ENCODE measurements around the gene GPAM. TPM values are rescaled to one million over a fixed set of nuclear protein-coding genes. Genes with fewer than 3 reads are reported as not detected.

The GPAM gene
- total RNA-seq, 1 donor from 2014 or later = 15.4 TPM

GRCh38 chr10:112224933-112225529 lies 41.5 kb upstream of the GPAM start:
- Histone ChIP-seq H3K9me3 (ENCODE audit: insufficient read depth, low read depth, low read length) (peaks cover 8% of the 10 kb centered on the region), H3K4me1 (ENCODE audit: insufficient read depth, low read length) (no peaks in the 10 kb centered on the region), H4K20me1 (ENCODE audit: insufficient read depth, low read length) (no peaks in the 10 kb centered on the region), H3K27me3 (ENCODE audit: insufficient read depth, low read length) (no peaks in the 10 kb centered on the region), H3K4me3 (ENCODE audit: insufficient read depth, low read depth, low read length) (no peak overlapping the region), H3K27ac (ENCODE audit: low read depth, low read length) (no peak overlapping the region), H3K4me2 (ENCODE audit: low read length) (no peak overlapping the region), H3K79me2 (ENCODE audit: insufficient read depth, low read length) (no peaks in the 10 kb centered on the region), H2AFZ (ENCODE audit: low read depth, low read length) (no peak overlapping the region), H3K9ac (ENCODE audit: low read length) (no peak overlapping the region), H3K36me3 (ENCODE audit: insufficient read depth, low read length) (no peaks in the 10 kb centered on the region)
- DNase-seq (ENCODE audit: low read depth) (no peak), FAIRE-seq (no peak)
- peaks cover 6% of the 10 kb centered on the region for H3K36me3 Mint-ChIP-seq (ENCODE audit: low read depth, unreplicated experiment)
- no peaks in the 10 kb centered on the region for H3K27me3 Mint-ChIP-seq (ENCODE audit: low read depth, unreplicated experiment)
- H3K27ac Mint-ChIP-seq (ENCODE audit: unreplicated experiment) = no peak overlapping the region
- TF ChIP-seq, protein P1, sequence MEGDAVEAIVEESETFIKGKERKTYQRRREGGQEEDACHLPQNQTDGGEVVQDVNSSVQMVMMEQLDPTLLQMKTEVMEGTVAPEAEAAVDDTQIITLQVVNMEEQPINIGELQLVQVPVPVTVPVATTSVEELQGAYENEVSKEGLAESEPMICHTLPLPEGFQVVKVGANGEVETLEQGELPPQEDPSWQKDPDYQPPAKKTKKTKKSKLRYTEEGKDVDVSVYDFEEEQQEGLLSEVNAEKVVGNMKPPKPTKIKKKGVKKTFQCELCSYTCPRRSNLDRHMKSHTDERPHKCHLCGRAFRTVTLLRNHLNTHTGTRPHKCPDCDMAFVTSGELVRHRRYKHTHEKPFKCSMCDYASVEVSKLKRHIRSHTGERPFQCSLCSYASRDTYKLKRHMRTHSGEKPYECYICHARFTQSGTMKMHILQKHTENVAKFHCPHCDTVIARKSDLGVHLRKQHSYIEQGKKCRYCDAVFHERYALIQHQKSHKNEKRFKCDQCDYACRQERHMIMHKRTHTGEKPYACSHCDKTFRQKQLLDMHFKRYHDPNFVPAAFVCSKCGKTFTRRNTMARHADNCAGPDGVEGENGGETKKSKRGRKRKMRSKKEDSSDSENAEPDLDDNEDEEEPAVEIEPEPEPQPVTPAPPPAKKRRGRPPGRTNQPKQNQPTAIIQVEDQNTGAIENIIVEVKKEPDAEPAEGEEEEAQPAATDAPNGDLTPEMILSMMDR (IDR thresholded peaks at IDR 0.05; ENCODE audit: insufficient read depth, low read depth, low read length) = no peak
- no peak for TF ChIP-seq EZH2 (IDR thresholded peaks at IDR 0.05; ENCODE audit: insufficient read depth, low read length)
- H3K9me3 Mint-ChIP-seq (ENCODE audit: unreplicated experiment) = peaks cover 5% of the 10 kb centered on the region
- no peak overlapping the region for H3K4me3 Mint-ChIP-seq (ENCODE audit: unreplicated experiment)
- peaks cover 12% of the 10 kb centered on the region for H3K4me1 Mint-ChIP-seq (ENCODE audit: low read depth, unreplicated experiment)

GRCh38 chr10:112223725-112224124 lies 40.2 kb upstream of the GPAM start:
- no peaks in the 10 kb centered on the region for H3K36me3 ChIP-seq (ENCODE audit: insufficient read depth, low read length)
- H3K4me3 ChIP-seq (ENCODE audit: insufficient read depth, low read depth, low read length) = no peak overlapping the region
- Mint-ChIP-seq H3K4me1 (ENCODE audit: low read depth, unreplicated experiment) (peaks cover 12% of the 10 kb centered on the region), H3K36me3 (ENCODE audit: low read depth, unreplicated experiment) (peaks cover 6% of the 10 kb centered on the region), H3K27ac (ENCODE audit: unreplicated experiment) (no peak overlapping the region), H3K9me3 (ENCODE audit: unreplicated experiment) (peaks cover 5% of the 10 kb centered on the region), H3K27me3 (ENCODE audit: low read depth, unreplicated experiment) (no peaks in the 10 kb centered on the region), H3K4me3 (ENCODE audit: unreplicated experiment) (no peak overlapping the region)
- no peaks in the 10 kb centered on the region for H4K20me1 ChIP-seq (ENCODE audit: insufficient read depth, low read length)
- no peak overlapping the region for H3K27ac ChIP-seq (ENCODE audit: low read depth, low read length)
- FAIRE-seq (no peak), DNase-seq (ENCODE audit: low read depth) (no peak)
- peaks cover under 1% of the 10 kb centered on the region for H3K4me1 ChIP-seq (ENCODE audit: insufficient read depth, low read length)
- H3K27me3 ChIP-seq (ENCODE audit: insufficient read depth, low read length) = no peaks in the 10 kb centered on the region
- no peaks in the 10 kb centered on the region for H3K79me2 ChIP-seq (ENCODE audit: insufficient read depth, low read length)
- H2AFZ ChIP-seq (ENCODE audit: low read depth, low read length) = no peak overlapping the region
- no peak overlapping the region for H3K9ac ChIP-seq (ENCODE audit: low read length)
- H3K4me2 ChIP-seq (ENCODE audit: low read length) = no peak overlapping the region
- peaks cover 8% of the 10 kb centered on the region for H3K9me3 ChIP-seq (ENCODE audit: insufficient read depth, low read depth, low read length)
- no peak for TF ChIP-seq EZH2 (IDR thresholded peaks at IDR 0.05; ENCODE audit: insufficient read depth, low read length)
- TF ChIP-seq, protein P1 (IDR thresholded peaks at IDR 0.05; ENCODE audit: insufficient read depth, low read depth, low read length) = no peak

DNA sequence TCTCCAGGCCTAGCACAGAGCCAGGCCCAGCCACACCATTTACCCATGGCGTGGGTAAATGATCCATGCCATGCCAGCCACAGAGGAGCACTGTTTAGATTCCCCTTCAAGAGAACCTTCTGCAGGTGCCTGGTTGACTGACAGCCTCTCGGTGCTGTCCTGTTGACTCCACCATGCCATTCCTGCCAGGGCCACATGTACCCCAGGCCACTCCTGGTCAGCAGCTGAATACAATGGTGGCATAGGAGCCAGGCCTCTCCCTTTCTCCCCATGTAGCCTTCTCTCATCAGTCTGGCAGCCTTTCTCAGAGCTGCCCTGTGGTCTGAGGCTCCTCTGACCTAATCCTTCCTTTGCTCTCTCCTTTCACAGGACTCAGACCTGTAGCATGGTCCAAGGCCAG lies 39.2 kb upstream of the GPAM start:
- H3K4me2 ChIP-seq (ENCODE audit: low read length) = no peak overlapping the region
- no peaks in the 10 kb centered on the region for H3K79me2 ChIP-seq (ENCODE audit: insufficient read depth, low read length)
- H3K4me3 Mint-ChIP-seq (ENCODE audit: unreplicated experiment) = no peak overlapping the region
- H3K9ac ChIP-seq (ENCODE audit: low read length) = no peak overlapping the region
- H3K36me3 ChIP-seq (ENCODE audit: insufficient read depth, low read length) = no peaks in the 10 kb centered on the region
- H3K27me3 Mint-ChIP-seq (ENCODE audit: low read depth, unreplicated experiment) = no peaks in the 10 kb centered on the region
- peaks cover 12% of the 10 kb centered on the region for H3K4me1 Mint-ChIP-seq (ENCODE audit: low read depth, unreplicated experiment)
- FAIRE-seq (no peak), DNase-seq (ENCODE audit: low read depth) (no peak)
- TF ChIP-seq, protein P1 (IDR thresholded peaks at IDR 0.05; ENCODE audit: insufficient read depth, low read depth, low read length) = no peak
- no peak for TF ChIP-seq EZH2 (IDR thresholded peaks at IDR 0.05; ENCODE audit: insufficient read depth, low read length)
- peaks cover 5% of the 10 kb centered on the region for H3K9me3 Mint-ChIP-seq (ENCODE audit: unreplicated experiment)
- peaks cover 4% of the 10 kb centered on the region for H3K4me1 ChIP-seq (ENCODE audit: insufficient read depth, low read length)
- H3K36me3 Mint-ChIP-seq (ENCODE audit: low read depth, unreplicated experiment) = peaks cover 6% of the 10 kb centered on the region
- H3K9me3 ChIP-seq (ENCODE audit: insufficient read depth, low read depth, low read length) = peaks cover 8% of the 10 kb centered on the region
- H3K4me3 ChIP-seq (ENCODE audit: insufficient read depth, low read depth, low read length) = no peak overlapping the region
- no peaks in the 10 kb centered on the region for H4K20me1 ChIP-seq (ENCODE audit: insufficient read depth, low read length)
- H3K27me3 ChIP-seq (ENCODE audit: insufficient read depth, low read length) = no peaks in the 10 kb centered on the region
- H3K27ac Mint-ChIP-seq (ENCODE audit: unreplicated experiment) = no peak overlapping the region
- H3K27ac ChIP-seq (ENCODE audit: low read depth, low read length) = no peak overlapping the region
- H2AFZ ChIP-seq (ENCODE audit: low read depth, low read length) = no peak overlapping the region

Measured in astrocyte (in vitro differentiated cells and primary cell).